ENCODE results near the gene PCGF5.
"Not testable (repeated sequence)": the region's sequence is repeated elsewhere in the genome, so short reads cannot be mapped to it uniquely, and the experiment has no call there.

Gene PCGF5

DNA sequence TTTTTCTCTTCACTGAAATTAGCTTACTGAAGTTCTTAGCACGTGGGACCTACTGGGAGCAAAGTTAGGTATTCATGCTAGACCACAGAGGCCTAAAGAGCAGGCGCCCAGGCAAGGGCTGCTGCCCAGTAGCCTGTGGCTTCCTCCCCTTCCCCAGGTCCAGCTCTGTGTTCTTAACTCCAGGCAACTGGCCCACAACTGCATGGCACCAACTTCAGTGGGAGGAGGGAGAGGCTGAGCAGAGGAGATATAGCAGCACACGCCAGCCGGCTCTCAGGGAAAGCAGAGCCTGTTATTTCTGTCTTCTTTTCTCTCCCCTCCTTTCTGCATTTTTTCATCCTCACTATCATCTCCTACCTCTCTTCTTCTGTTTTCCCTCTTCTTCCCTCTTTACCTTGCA lies 67.4 kb downstream of the PCGF5 start:
- no peak for DNase-seq

DNA sequence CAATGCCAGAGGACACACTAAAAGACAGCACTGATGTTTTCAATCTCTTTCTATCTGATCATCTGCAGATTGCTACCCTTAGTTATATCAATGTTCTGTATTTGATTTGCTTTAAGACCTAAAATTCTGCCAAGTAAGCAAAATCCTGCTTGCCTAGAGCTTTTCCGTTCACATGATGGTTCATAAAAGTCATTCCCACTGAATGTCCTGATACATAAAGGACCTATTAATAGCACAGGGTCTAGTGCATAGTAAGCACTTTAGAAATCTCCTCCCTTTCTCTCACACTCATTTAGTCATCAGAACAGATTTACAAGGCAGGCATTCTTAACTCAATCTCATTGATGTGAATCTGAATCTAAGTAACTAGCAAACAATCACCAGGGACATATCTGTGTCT lies 68.8 kb downstream of the PCGF5 start:
- DNase-seq: no peak

GRCh38 chr10:91290607-91291006 lies 70.1 kb downstream of the PCGF5 start:
- DNase-seq: no peak

- no peak for DNase-seq
Observed at GRCh38 chr10:91294134-91294906, 73.9 kb downstream of the PCGF5 start.

- no peak for DNase-seq
Observed at GRCh38 chr10:91295346-91295745, 74.9 kb downstream of the PCGF5 start.

DNA sequence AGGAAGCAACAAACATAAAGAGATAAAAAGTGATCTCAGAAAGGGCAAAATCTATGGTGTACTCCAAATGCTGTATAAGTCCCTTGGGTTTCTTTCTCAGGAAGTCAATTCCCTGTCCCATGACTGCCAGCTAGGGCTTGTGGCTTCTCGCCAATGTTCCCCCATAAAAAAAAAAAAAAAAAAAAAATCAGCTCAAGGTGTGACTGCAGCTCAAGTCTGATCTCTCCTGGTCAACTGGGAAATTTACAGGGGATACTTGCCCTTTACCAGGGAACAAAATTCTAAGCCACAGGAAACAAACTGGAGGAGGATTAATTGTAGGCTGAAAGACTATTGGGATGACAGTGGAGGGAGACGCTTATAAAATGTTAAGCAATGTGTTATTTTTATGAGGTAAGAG lies 76.0 kb downstream of the PCGF5 start:
- DNase-seq: no peak

- DNase-seq: peak; percentile 82
Observed at GRCh38 chr10:91298224-91298871, 77.9 kb downstream of the PCGF5 start.

- no peak for DNase-seq
Observed at GRCh38 chr10:91299999-91300575, 79.6 kb downstream of the PCGF5 start.

DNA sequence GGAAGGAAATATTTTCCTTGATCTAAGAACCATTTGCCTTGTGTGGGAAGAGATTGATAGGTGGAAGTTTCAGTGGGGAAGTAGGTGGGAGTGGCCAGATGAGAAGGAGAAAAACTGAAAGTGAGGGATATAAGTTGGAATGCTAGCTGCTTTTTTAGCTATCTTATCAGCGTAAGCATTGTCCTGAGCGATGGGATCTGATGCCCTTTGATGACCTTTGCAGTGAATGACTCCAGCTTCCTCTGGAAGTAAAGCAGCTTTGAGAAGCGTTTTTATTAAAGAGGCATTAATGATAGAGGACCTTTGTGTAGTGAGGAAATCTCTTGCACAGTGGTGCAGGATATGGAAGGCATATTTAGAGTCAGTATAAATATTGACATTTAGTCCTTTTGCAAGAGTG lies 82.5 kb downstream of the PCGF5 start:
- not testable (repeated sequence) for DNase-seq

DNA sequence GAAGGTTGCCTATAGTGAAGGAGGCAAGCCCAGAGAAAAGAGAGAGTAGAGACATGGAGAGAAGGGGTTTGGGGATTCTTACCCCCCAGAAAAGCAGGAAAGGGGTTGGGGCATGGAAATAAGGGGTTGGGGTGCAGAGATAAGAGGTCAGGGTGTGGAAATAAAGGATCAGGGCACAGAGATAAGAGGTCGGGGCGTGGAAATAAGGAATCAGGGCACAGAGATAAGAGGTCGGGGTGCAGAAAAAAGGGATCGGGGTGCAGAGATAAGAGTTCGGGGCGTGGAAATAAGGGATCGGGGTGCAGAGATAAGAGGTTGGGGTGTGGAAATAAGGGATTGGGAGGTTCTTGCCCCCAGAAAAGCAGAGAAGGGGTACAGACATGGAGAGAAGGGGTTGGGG lies 85.5 kb downstream of the PCGF5 start:
- DNase-seq: not testable (repeated sequence)

- no peak for DNase-seq
Observed at GRCh38 chr10:91307489-91307888, 87.0 kb downstream of the PCGF5 start.

- DNase-seq: no peak
Observed at GRCh38 chr10:91309711-91310110, 89.2 kb downstream of the PCGF5 start.

DNA sequence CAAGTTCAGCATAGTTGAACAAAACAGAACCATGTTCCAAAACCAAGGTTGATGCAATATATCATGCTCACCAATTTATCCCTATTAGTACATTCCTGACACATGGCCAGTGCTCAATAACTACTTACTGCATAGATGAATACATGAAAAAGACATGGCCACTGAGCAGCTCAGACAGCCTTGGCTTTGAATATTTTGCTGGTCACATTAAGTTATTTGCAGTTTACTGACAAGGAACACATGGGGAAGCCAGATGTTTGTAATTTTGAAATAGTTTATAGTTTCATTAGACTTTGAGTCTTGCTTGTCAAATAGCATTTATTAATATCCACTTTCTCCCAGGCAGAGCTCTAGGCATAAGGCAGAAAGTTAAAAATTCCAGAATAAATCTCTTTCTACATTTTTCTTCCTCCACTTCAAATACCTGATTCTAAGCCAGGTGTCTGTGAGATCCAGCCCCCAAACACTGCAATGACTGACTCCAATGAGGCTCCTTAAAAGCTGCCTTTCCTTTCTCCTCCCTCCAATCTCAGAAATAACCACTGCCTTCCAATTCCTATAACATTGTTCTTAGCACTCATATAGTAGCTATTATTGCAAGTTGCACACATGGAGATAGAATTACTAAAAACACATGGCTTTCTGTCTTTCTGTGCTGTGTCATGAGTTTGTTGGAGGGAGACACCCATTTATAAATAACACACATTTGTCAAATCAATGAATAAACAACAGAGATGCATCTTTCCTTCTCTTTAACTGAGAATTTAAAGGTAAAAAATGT lies 91.3 kb downstream of the PCGF5 start:
- no peak for DNase-seq

- no peak for DNase-seq
Observed at GRCh38 chr10:91312382-91312733, 91.9 kb downstream of the PCGF5 start.

DNA sequence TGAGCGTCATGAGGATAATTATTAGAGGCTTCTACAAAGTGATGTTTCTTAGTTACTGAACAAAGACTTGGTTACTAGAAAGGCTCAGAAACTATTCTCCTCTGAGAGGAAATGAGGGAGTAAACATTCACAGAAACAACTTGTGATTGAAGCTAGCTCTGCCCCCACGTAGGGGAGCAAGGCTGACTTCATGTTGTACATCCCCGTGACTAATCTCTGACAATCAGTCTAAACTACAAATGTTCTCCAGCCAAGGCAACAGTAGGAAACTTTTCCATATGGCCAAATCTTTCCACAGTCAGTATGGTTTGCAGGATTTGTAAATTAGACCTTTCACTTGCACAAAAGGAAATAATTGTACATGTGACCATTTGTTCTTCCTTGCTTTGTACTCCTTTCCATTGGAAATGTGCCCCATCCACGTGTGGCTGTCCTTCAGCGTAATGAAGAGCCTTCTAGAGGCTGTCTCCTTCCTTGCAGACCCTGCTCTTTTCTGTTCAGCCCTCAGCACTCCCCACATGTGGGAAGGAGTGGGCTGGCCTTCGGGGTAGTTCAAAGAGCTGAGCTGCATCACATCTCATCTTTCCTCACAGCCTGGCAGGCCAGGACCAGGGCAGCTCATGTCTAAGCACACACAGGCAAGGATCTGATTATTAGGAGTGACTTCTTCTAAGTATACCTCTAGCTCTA lies 93.5 kb downstream of the PCGF5 start:
- no peak for DNase-seq

DNA sequence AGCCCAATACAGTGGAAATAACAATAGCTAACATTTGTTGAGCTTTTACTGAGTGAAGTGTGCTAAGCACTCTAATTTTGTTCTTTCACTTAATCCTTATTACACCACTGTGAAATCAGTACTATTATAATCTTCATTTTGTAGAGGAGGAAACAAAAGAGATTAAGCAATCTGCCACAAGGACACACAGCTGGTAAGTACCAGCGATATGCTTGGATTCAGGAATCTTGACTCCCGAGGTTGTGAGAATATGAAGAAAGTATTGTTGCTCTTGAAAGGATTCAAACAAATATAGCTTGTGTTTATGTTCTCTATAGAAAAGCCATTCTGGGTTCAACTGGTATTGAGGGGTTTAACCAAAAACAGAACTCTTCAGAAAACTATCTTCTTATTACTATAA lies 96.0 kb downstream of the PCGF5 start:
- DNase-seq: no peak

DNA sequence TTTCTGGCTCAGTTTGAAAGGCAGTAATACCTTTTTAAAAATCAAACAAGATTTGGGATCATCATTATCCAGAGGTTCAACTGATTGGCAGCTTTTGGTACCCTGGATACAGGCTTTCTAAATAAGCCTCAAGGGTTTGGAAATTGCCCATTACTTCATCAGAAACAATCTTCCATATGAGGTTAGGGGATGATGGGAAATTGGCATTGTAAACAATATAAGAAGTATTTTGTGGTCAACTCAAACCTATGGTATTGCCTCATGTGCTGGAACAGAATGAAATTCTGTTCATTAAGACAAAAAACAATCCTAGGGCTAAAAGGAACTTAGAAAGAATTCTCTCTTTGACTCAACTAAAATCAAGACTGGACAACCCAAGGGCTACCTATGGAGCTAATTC lies 97.1 kb downstream of the PCGF5 start:
- no peak for DNase-seq

DNA sequence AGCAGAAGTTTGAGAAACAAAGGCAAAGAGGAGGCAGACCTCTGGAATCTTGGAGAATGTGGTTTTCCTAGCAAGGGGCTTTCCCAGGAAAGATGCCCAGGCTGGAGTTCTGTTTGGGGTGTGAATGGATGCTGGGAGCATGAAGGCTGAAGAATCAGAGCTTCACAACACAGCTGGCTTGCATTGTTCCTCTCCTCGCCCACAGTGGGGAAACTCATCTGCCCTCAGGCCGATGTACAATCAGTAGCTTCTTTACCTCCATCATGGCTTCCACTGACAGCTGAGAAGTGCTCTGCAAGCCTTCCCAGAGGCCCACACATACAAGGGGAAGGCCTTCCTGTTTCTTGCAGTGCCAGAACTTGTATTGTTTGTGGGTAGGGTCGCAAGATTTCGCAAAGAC lies 98.9 kb downstream of the PCGF5 start:
- DNase-seq: no peak

- not testable (repeated sequence) for DNase-seq
Observed at GRCh38 chr10:91323293-91323905, 102.9 kb downstream of the PCGF5 start.

DNA sequence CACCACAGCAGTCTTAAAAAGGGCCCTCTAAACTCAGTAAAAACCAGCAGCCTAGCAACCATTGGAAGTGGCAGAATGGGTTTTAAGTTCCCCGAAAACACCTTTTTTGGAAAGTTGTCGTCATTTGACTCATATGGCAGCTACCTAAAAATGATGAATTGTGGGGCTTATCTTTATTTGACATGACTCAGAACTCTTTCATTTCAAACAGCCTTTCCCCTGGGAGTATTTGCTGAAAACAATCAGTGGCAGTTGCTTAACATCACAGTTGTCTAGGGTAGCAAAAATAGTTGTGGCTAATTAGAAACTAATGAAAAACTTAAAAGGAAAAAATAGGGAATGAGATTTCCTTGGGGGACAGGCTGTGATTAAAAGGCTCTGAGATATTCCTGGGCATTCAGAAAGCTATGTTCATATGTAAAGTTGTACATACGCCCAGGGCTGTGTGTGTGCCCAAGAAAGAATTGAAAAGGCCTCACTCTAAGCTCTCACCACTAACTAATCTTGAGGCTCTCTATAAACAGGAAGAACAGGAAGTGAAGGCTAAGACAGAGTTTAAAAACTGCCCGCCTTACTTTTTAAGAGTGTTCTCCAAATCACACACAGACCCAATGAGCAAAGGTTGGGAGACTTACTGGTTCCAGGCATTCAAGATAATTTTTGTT lies 108.0 kb downstream of the PCGF5 start:
- DNase-seq: no peak

Data from stimulated activated CD4-positive, alpha-beta T cell treated with anti-CD3 and anti-CD28 coated beads, Interleukin-4, amount 100 ng/mL, for 24 hours (primary cell).